H9 (cell line): ENCODE results near the gene MYF6. TPM values are rescaled to one million over a fixed set of nuclear protein-coding genes. Genes with fewer than 3 reads are reported as not detected.

Experiments used
- DNase-seq: peaks from one replicate; pipeline ENCODE4 v3.0.0-alpha.2; 2017
- H2AFZ ChIP-seq: one replicate; pipeline ENCODE4 v1.6.1; 2013; ENCODE audit warnings: mild to moderate bottlenecking, low read length, control low read depth, moderate library complexity
- H2AK5ac ChIP-seq: 2 replicates; pipeline ENCODE4 v1.6.1; 2013; ENCODE audit warnings: low read length, control low read depth, mixed read lengths; ENCODE audit not compliant: insufficient read length
- H2BK120ac ChIP-seq: one replicate; pipeline ENCODE4 v1.6.1; 2013; ENCODE audit warnings: low read depth, mild to moderate bottlenecking, low read length, control low read depth, inconsistent platforms; ENCODE audit not compliant: poor library complexity, severe bottlenecking
- H2BK12ac ChIP-seq: 2 replicates; pipeline ENCODE4 v1.6.1; 2013; ENCODE audit warnings: low read length, control low read depth, mixed read lengths, low read depth; ENCODE audit not compliant: insufficient read length
- H2BK15ac ChIP-seq: 2 replicates; pipeline ENCODE4 v1.6.1; 2013; ENCODE audit warnings: low read depth, low read length, control low read depth
- H2BK20ac ChIP-seq: one replicate; pipeline ENCODE4 v1.6.1; 2013; ENCODE audit warnings: low read depth, mild to moderate bottlenecking, low read length, control low read depth, inconsistent platforms; ENCODE audit not compliant: poor library complexity, severe bottlenecking
- H2BK5ac ChIP-seq: 2 replicates; pipeline ENCODE4 v1.6.1; 2013; ENCODE audit warnings: low read length, control low read depth, mixed read lengths; ENCODE audit not compliant: insufficient read length
- H3K14ac ChIP-seq: 2 replicates; pipeline ENCODE4 v1.6.1; 2013; ENCODE audit warnings: low read length, control low read depth; ENCODE audit not compliant: insufficient read depth
- H3K18ac ChIP-seq: 2 replicates; pipeline ENCODE4 v1.6.1; 2013; ENCODE audit warnings: low read depth, mild to moderate bottlenecking, mixed read lengths, low read length, control low read depth; ENCODE audit not compliant: insufficient read length
- H3K23ac ChIP-seq: 2 replicates; pipeline ENCODE4 v1.6.1; 2013; ENCODE audit warnings: low read length, control low read depth, mixed read lengths, low read depth; ENCODE audit not compliant: insufficient read length
- H3K23me2 ChIP-seq: 2 replicates; pipeline ENCODE4 v1.6.1; 2013; ENCODE audit warnings: low read depth, mild to moderate bottlenecking, mixed read lengths, low read length, control low read depth; ENCODE audit not compliant: insufficient read length, poor library complexity, severe bottlenecking
- H3K27ac ChIP-seq: 2 replicates; pipeline ENCODE4 v1.5.1; 2013; ENCODE audit warnings: low read length, control low read depth, mixed read lengths, low read depth; ENCODE audit not compliant: insufficient read length
- H3K27me3 ChIP-seq: 2 replicates; pipeline ENCODE4 v1.6.1; 2013; ENCODE audit warnings: low read length, control low read depth, inconsistent platforms; ENCODE audit not compliant: insufficient read depth
- H3K4ac ChIP-seq: 2 replicates; pipeline ENCODE4 v1.6.1; 2013; ENCODE audit warnings: low read depth, mild to moderate bottlenecking, control low read depth, inconsistent platforms, low read length, moderate library complexity
- H3K4me1 ChIP-seq: 2 replicates; pipeline ENCODE4 v1.6.1; 2013; ENCODE audit warnings: low read length, control low read depth, inconsistent platforms; ENCODE audit not compliant: insufficient read depth
- H3K4me2 ChIP-seq: 2 replicates; pipeline ENCODE4 v1.6.1; 2013; ENCODE audit warnings: low read length, control low read depth, mixed read lengths; ENCODE audit not compliant: insufficient read length, insufficient read depth
- H3K56ac ChIP-seq: 2 replicates; pipeline ENCODE4 v1.6.1; 2013; ENCODE audit warnings: low read depth, mild to moderate bottlenecking, mixed read lengths, low read length, control low read depth; ENCODE audit not compliant: insufficient read length
- H3K79me1 ChIP-seq: 2 replicates; pipeline ENCODE4 v1.6.1; 2013; ENCODE audit warnings: low read depth, mild to moderate bottlenecking, moderate library complexity, low read length, control low read depth, inconsistent platforms; ENCODE audit not compliant: insufficient read depth, poor library complexity, severe bottlenecking
- H3K79me2 ChIP-seq: 2 replicates; pipeline ENCODE4 v1.6.1; 2013; ENCODE audit warnings: low read length, control low read depth, inconsistent platforms; ENCODE audit not compliant: insufficient read depth
- H3K9ac ChIP-seq: 2 replicates; pipeline ENCODE4 v1.6.1; 2013; ENCODE audit warnings: low read length, control low read depth, mixed read lengths; ENCODE audit not compliant: insufficient read length; ENCODE audit errors: extremely low read depth
- H3K9me3 ChIP-seq: one replicate; pipeline ENCODE4 v1.6.1; 2013; ENCODE audit warnings: low read depth, low read length, inconsistent platforms; ENCODE audit not compliant: control insufficient read depth
- H3T11ph ChIP-seq: one replicate; pipeline ENCODE4 v1.6.1; 2013; ENCODE audit warnings: mild to moderate bottlenecking, low read length, control low read depth, inconsistent platforms
- H4K20me1 ChIP-seq: one replicate; pipeline ENCODE4 v1.6.1; 2013; ENCODE audit not compliant: control insufficient read depth, insufficient read length, insufficient read depth
- H4K5ac ChIP-seq: 2 replicates; pipeline ENCODE4 v1.6.1; 2013; ENCODE audit warnings: low read depth, mild to moderate bottlenecking, mixed read lengths, low read length, control low read depth; ENCODE audit not compliant: insufficient read length
- H4K8ac ChIP-seq: replicated peaks from 2 replicates; pipeline ENCODE4 v1.6.1; 2013; ENCODE audit warnings: low read length, control low read depth, mixed read lengths, low read depth; ENCODE audit not compliant: insufficient read length
- H4K91ac ChIP-seq: 2 replicates; pipeline ENCODE4 v1.6.1; 2013; ENCODE audit warnings: low read depth, mild to moderate bottlenecking, moderate library complexity, mixed read lengths, low read length, control low read depth; ENCODE audit not compliant: insufficient read length
- H3K27ac Mint-ChIP-seq, 3 experiments: 2 replicates in 2 of 3; 3 replicates in 1 of 3; pipeline ENCODE4 v1.8.0; 2020 to 2021; ENCODE audit warnings: mixed read lengths in 3 of 3, mild to moderate bottlenecking in 1 of 3, moderate library complexity in 1 of 3
- H3K27me3 Mint-ChIP-seq: 2 replicates; pipeline ENCODE4 v1.8.0; 2021; ENCODE audit warnings: low read depth, mild to moderate bottlenecking, moderate library complexity, mixed read lengths
- H3K36me3 Mint-ChIP-seq, 3 experiments: 2 replicates in 2 of 3; 3 replicates in 1 of 3; pipeline ENCODE4 v1.8.0; 2020 to 2021; ENCODE audit warnings: low read depth in 3 of 3, mixed read lengths in 3 of 3; ENCODE audit not compliant: insufficient read depth in 1 of 3
- H3K4me1 Mint-ChIP-seq, 2 experiments: 2 replicates each; pipeline ENCODE4 v1.8.0; 2020; ENCODE audit warnings: mixed read lengths in 2 of 2
- H3K4me3 Mint-ChIP-seq, 2 experiments: 2 replicates in 1 of 2; 3 replicates in 1 of 2; pipeline ENCODE4 v1.8.0; 2020 to 2021; ENCODE audit warnings: mild to moderate bottlenecking in 2 of 2, mixed read lengths in 2 of 2, moderate library complexity in 1 of 2
- H3K9me3 Mint-ChIP-seq, 2 experiments: 2 replicates in 1 of 2; 3 replicates in 1 of 2; pipeline ENCODE4 v1.8.0; 2020; ENCODE audit warnings: mild to moderate bottlenecking in 2 of 2, mixed read lengths in 2 of 2, moderate library complexity in 1 of 2
- CTCF ChIP-seq: fragments of 200-600 bp; sonication (generic); conservative IDR thresholded peaks from 3 replicates; pipeline ENCODE4 v1.8.0; 2021; ENCODE audit warnings: antibody characterized with exemption, mild to moderate bottlenecking
- WGBS: extraction: QIAGEN DNeasy Blood & Tissue Kit; methylation state at CpG from one replicate; pipeline ENCODE4 v1.1.7; 2013; ENCODE audit warnings: missing lambda C conversion rate, low lambda C conversion rate, mixed read lengths; ENCODE audit not compliant: insufficient read length; ENCODE audit errors: extremely low coverage; 5-methylcytosine and 5-hydroxymethylcytosine counted together
- total RNA-seq: library from RNA; stranded (reverse); gene quantifications from 2 replicates; pipeline ENCODE4 v1.2.1, GENCODE V29; 2021

Gene MYF6
- total RNA-seq, 1 experiment from 2014 or later = not detected

GRCh38 chr12:80709811-80710726 lies 2.6 kb downstream of the MYF6 start:
- H3K27me3 Mint-ChIP-seq = peaks cover 88% of the 10 kb centered on the region
- Histone ChIP-seq H3K23ac (no peak overlapping the region), H3K4me1 (peaks cover 8% of the 10 kb centered on the region), H4K91ac (no peak overlapping the region), H2AFZ (no peak overlapping the region), H2AK5ac (no peak overlapping the region), H4K5ac (no peak overlapping the region), H4K20me1 (no peaks in the 10 kb centered on the region), H3K79me1 (no peaks in the 10 kb centered on the region), H2BK20ac (no peak overlapping the region), H3K79me2 (no peaks in the 10 kb centered on the region), H3T11ph (no peak overlapping the region), H3K56ac (no peak overlapping the region), H4K8ac (no peak overlapping the region), H2BK15ac (no peak overlapping the region), H2BK5ac (no peak overlapping the region), H2BK12ac (no peak overlapping the region), H3K27ac (no peak overlapping the region), H3K18ac (no peak overlapping the region), H3K4ac (no peak overlapping the region), H2BK120ac (no peak overlapping the region), H3K23me2 (peaks cover 22% of the 10 kb centered on the region), H3K14ac (no peak overlapping the region), H3K27me3 (peaks cover 64% of the 10 kb centered on the region), H3K4me2 (peak overlapping the region; percentile 82), H3K9me3 (no peaks in the 10 kb centered on the region), H3K9ac (no peak overlapping the region)
- WGBS = no CpG with 5 or more reads among the region's 20 CpGs
- H3K27ac Mint-ChIP-seq = no peak overlapping the region
- H3K9me3 Mint-ChIP-seq = no peaks in the 10 kb centered on the region; a peak in 1 of 5 replicates
- no peaks in the 10 kb centered on the region for H3K36me3 Mint-ChIP-seq
- peaks cover 62 to 65% of the 10 kb centered on the region in 2 experiments for H3K4me1 Mint-ChIP-seq
- peak overlapping the region; percentile 40 to 71 for H3K4me3 Mint-ChIP-seq
- TF ChIP-seq CTCF = peak; percentile 88
- DNase-seq = peak; percentile 75
